ENCODE measurements around the gene RREB1. TPM values are rescaled to one million over a fixed set of nuclear protein-coding genes. Genes with fewer than 3 reads are reported as not detected.

The RREB1 gene
- total RNA-seq, 1 donor from 2014 or later, result 41.8 TPM

- H3K9ac ChIP-seq (ENCODE audit: low read length), result no peak overlapping the region
- DNase-seq (ENCODE audit: low read depth) (no peak), FAIRE-seq (no peak)
- H3K4me1 ChIP-seq (ENCODE audit: insufficient read depth, low read length), result peaks cover 3% of the 10 kb centered on the region
- no peak overlapping the region for H2AFZ ChIP-seq (ENCODE audit: low read depth, low read length)
- H4K20me1 ChIP-seq (ENCODE audit: insufficient read depth, low read length), result peaks cover 90% of the 10 kb centered on the region
- H3K79me2 ChIP-seq (ENCODE audit: insufficient read depth, low read length), result peaks cover 100% of the 10 kb centered on the region
- H3K4me1 Mint-ChIP-seq (ENCODE audit: low read depth, unreplicated experiment), result peaks cover 43% of the 10 kb centered on the region
- no peaks in the 10 kb centered on the region for H3K27me3 ChIP-seq (ENCODE audit: insufficient read depth, low read length)
- no peaks in the 10 kb centered on the region for H3K27me3 Mint-ChIP-seq (ENCODE audit: low read depth, unreplicated experiment)
- no peak overlapping the region for H3K4me3 ChIP-seq (ENCODE audit: insufficient read depth, low read depth, low read length)
- no peaks in the 10 kb centered on the region for H3K36me3 ChIP-seq (ENCODE audit: insufficient read depth, low read length)
- no peak overlapping the region for H3K27ac ChIP-seq (ENCODE audit: low read depth, low read length)
- no peak overlapping the region for H3K27ac Mint-ChIP-seq (ENCODE audit: unreplicated experiment)
- no peak overlapping the region for H3K4me2 ChIP-seq (ENCODE audit: low read length)
- peaks cover 2% of the 10 kb centered on the region for H3K36me3 Mint-ChIP-seq (ENCODE audit: low read depth, unreplicated experiment)
- H3K9me3 ChIP-seq (ENCODE audit: insufficient read depth, low read depth, low read length), result no peaks in the 10 kb centered on the region
- no peaks in the 10 kb centered on the region for H3K9me3 Mint-ChIP-seq (ENCODE audit: unreplicated experiment)
- TF ChIP-seq EZH2 (IDR thresholded peaks at IDR 0.05; ENCODE audit: insufficient read depth, low read length), result no peak
- no peak for TF ChIP-seq CTCF (IDR thresholded peaks at IDR 0.05; ENCODE audit: insufficient read depth, low read depth, low read length)
- H3K4me3 Mint-ChIP-seq (ENCODE audit: unreplicated experiment), result no peak overlapping the region
These were observed 7.9 kb downstream of the RREB1 start for GRCh38 chr6:7115543-7116231.

GRCh38 chr6:7119272-7119801 is 11.6 kb downstream of the RREB1 start:
- peaks cover 99% of the 10 kb centered on the region for H3K79me2 ChIP-seq (ENCODE audit: insufficient read depth, low read length)
- Mint-ChIP-seq H3K27me3 (ENCODE audit: low read depth, unreplicated experiment) (no peaks in the 10 kb centered on the region), H3K4me1 (ENCODE audit: low read depth, unreplicated experiment) (peaks cover 20% of the 10 kb centered on the region), H3K9me3 (ENCODE audit: unreplicated experiment) (no peaks in the 10 kb centered on the region), H3K27ac (ENCODE audit: unreplicated experiment) (no peak overlapping the region), H3K36me3 (ENCODE audit: low read depth, unreplicated experiment) (peaks cover 8% of the 10 kb centered on the region), H3K4me3 (ENCODE audit: unreplicated experiment) (no peak overlapping the region)
- no peaks in the 10 kb centered on the region for H3K4me1 ChIP-seq (ENCODE audit: insufficient read depth, low read length)
- DNase-seq (ENCODE audit: low read depth), result no peak
- TF ChIP-seq EZH2 (IDR thresholded peaks at IDR 0.05; ENCODE audit: insufficient read depth, low read length) (no peak), CTCF (IDR thresholded peaks at IDR 0.05; ENCODE audit: insufficient read depth, low read depth, low read length) (no peak)
- FAIRE-seq, result no peak
- no peaks in the 10 kb centered on the region for H3K36me3 ChIP-seq (ENCODE audit: insufficient read depth, low read length)
- H3K4me2 ChIP-seq (ENCODE audit: low read length), result no peak overlapping the region
- H2AFZ ChIP-seq (ENCODE audit: low read depth, low read length), result no peak overlapping the region
- no peak overlapping the region for H3K27ac ChIP-seq (ENCODE audit: low read depth, low read length)
- H3K9ac ChIP-seq (ENCODE audit: low read length), result no peak overlapping the region
- H3K9me3 ChIP-seq (ENCODE audit: insufficient read depth, low read depth, low read length), result no peaks in the 10 kb centered on the region
- peaks cover 87% of the 10 kb centered on the region for H4K20me1 ChIP-seq (ENCODE audit: insufficient read depth, low read length)
- H3K27me3 ChIP-seq (ENCODE audit: insufficient read depth, low read length), result no peaks in the 10 kb centered on the region
- no peak overlapping the region for H3K4me3 ChIP-seq (ENCODE audit: insufficient read depth, low read depth, low read length)

- Mint-ChIP-seq H3K36me3 (ENCODE audit: low read depth, unreplicated experiment) (peaks cover 8% of the 10 kb centered on the region), H3K4me3 (ENCODE audit: unreplicated experiment) (no peak overlapping the region), H3K27ac (ENCODE audit: unreplicated experiment) (no peak overlapping the region), H3K4me1 (ENCODE audit: low read depth, unreplicated experiment) (peaks cover 11% of the 10 kb centered on the region), H3K9me3 (ENCODE audit: unreplicated experiment) (no peaks in the 10 kb centered on the region), H3K27me3 (ENCODE audit: low read depth, unreplicated experiment) (no peaks in the 10 kb centered on the region)
- no peak overlapping the region for H3K9ac ChIP-seq (ENCODE audit: low read length)
- no peaks in the 10 kb centered on the region for H3K27me3 ChIP-seq (ENCODE audit: insufficient read depth, low read length)
- no peak for DNase-seq (ENCODE audit: low read depth)
- H3K27ac ChIP-seq (ENCODE audit: low read depth, low read length), result no peak overlapping the region
- H2AFZ ChIP-seq (ENCODE audit: low read depth, low read length), result no peak overlapping the region
- H4K20me1 ChIP-seq (ENCODE audit: insufficient read depth, low read length), result peaks cover 86% of the 10 kb centered on the region
- peaks cover 3% of the 10 kb centered on the region for H3K36me3 ChIP-seq (ENCODE audit: insufficient read depth, low read length)
- H3K4me2 ChIP-seq (ENCODE audit: low read length), result no peak overlapping the region
- peaks cover 99% of the 10 kb centered on the region for H3K79me2 ChIP-seq (ENCODE audit: insufficient read depth, low read length)
- no peak for FAIRE-seq
- TF ChIP-seq CTCF (IDR thresholded peaks at IDR 0.05; ENCODE audit: insufficient read depth, low read depth, low read length) (no peak), EZH2 (IDR thresholded peaks at IDR 0.05; ENCODE audit: insufficient read depth, low read length) (no peak)
- no peaks in the 10 kb centered on the region for H3K4me1 ChIP-seq (ENCODE audit: insufficient read depth, low read length)
- no peaks in the 10 kb centered on the region for H3K9me3 ChIP-seq (ENCODE audit: insufficient read depth, low read depth, low read length)
- no peak overlapping the region for H3K4me3 ChIP-seq (ENCODE audit: insufficient read depth, low read depth, low read length)
These were observed 14.0 kb downstream of the RREB1 start for GRCh38 chr6:7121700-7122241.
